ENCODE data around the gene GFOD1. TPM values are rescaled to one million over a fixed set of nuclear protein-coding genes. Genes with fewer than 3 reads are reported as not detected.
"Not testable (repeated sequence)": the region's sequence is repeated elsewhere in the genome, so short reads cannot be mapped to it uniquely, and the experiment has no call there.

GFOD1 gene
- total and polyA plus RNA-seq, 10 donors = 3.4 to 54.0 (median 32.5) TPM

DNA sequence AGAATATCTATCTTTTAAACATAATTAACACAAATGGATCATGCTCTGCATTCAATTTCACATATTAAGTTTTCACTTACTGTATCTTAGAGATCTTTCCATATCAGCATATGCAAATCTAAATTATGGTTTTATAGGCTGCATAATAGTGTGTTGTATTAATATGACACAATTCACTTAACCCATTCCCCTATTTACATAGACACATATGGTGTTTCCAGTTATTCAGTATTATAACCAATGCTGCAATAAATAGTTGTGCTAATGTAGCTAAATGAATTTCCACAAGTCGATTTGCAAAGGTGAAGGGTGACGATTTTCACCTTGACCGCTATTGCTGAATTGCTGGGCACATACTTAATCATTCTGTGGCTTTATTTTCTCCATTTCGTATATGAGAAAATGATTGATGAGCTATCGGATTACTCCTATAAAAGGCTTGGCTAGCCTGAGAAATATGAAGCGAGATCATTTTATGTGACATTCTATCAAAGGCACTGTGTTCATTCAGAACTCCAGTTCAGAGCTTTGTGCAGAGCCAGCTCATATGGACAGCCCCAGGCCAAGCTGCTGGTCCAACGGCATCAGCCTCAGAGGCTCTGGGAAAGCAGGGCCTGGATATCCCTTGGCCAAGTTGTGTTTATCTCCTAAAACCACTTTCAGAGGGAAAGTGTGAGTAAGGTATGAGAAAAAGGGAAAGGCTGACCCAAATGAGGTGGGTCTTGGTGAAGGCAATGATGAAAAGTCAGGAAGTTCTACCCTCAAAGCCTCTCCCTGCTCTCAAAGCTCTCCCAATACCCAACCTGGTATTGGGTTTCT lies 50.8 kb downstream of the GFOD1 start:
- Histone ChIP-seq H3K36me3 (no peaks in the 10 kb centered on the region), H3K27ac (peak overlapping the region in 3 of 8 donors; percentile 57 to 82 (median 72)), H3K4me1 (peaks cover 2 to 83% (median 53%) of the 10 kb centered on the region in 6 donors), H3K27me3 (replicated peaks in 1 of 7) (no peaks in the 10 kb centered on the region), H3K9me3 (no peaks in the 10 kb centered on the region), H3K4me3 (no peak overlapping the region)
- TF ChIP-seq POLR2A (IDR thresholded peaks at IDR 0.05) = no peak
- no peak for TF ChIP-seq POLR2AphosphoS5 (IDR thresholded peaks at IDR 0.05)
- TF ChIP-seq, protein P1, sequence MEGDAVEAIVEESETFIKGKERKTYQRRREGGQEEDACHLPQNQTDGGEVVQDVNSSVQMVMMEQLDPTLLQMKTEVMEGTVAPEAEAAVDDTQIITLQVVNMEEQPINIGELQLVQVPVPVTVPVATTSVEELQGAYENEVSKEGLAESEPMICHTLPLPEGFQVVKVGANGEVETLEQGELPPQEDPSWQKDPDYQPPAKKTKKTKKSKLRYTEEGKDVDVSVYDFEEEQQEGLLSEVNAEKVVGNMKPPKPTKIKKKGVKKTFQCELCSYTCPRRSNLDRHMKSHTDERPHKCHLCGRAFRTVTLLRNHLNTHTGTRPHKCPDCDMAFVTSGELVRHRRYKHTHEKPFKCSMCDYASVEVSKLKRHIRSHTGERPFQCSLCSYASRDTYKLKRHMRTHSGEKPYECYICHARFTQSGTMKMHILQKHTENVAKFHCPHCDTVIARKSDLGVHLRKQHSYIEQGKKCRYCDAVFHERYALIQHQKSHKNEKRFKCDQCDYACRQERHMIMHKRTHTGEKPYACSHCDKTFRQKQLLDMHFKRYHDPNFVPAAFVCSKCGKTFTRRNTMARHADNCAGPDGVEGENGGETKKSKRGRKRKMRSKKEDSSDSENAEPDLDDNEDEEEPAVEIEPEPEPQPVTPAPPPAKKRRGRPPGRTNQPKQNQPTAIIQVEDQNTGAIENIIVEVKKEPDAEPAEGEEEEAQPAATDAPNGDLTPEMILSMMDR (IDR thresholded peaks at IDR 0.05 in 8 of 11, conservative IDR thresholded peaks at IDR 0.05 in 3 of 11) = no peak
- WGBS, 5 donors = 93 to 95% (median 93%) methylated on average over 7 of the region's 7 CpGs
- DNase-seq = no peak
- intact Hi-C loops (cut with DNase I; ENCODE audit: low total_unique reads) = no loop called here

DNA sequence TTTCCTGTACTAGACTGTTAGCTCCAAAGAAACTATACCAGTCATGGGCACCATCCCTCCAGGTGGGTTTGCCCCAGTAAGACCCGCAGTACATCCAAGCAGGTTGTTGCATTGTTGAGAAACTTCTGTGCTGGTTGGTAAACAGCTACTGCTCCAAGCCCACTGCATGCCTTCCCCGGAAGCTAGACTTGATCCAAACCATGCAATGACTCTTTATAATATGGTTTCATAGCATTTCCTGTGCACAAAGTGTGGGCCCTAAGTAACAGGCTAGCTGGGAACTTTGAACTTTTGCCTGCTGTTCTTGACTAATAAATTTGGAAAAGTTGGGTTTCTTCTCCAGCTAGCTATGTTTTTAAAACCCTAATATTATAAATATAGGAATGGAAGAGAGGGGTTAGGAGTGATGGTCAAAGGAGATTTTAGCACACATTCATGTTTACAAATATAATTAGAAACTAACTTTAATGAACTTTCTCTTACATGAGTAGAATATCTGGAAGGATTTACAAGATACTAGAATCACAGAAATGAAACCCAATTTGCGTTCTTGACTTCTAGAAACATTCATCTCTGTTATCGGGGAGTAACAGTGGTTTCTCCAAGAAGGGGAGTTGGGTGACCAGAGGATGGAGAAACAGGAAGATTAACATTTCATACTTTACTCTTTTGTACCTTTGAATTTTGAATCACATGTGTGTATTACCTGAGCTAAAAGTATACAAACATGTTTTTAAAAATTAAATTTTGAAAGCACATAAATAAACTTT lies 51.7 kb downstream of the GFOD1 start:
- DNase-seq = no peak
- intact Hi-C loops (cut with DNase I; ENCODE audit: low total_unique reads) = no loop called here
- peaks cover 6 to 85% (median 62%) of the 10 kb centered on the region in 6 donors for H3K4me1 ChIP-seq
- no peaks in the 10 kb centered on the region for H3K27me3 ChIP-seq (replicated peaks in 1 of 7)
- H3K36me3 ChIP-seq = no peaks in the 10 kb centered on the region
- no peaks in the 10 kb centered on the region for H3K9me3 ChIP-seq
- TF ChIP-seq, protein P1 (IDR thresholded peaks at IDR 0.05 in 8 of 11, conservative IDR thresholded peaks at IDR 0.05 in 3 of 11) = no peak
- TF ChIP-seq POLR2A (IDR thresholded peaks at IDR 0.05) (no peak), POLR2AphosphoS5 (IDR thresholded peaks at IDR 0.05) (no peak)
- WGBS, 5 donors = 30 to 56% (median 40%) methylated on average over 4 of the region's 4 CpGs
- H3K4me3 ChIP-seq = no peak overlapping the region
- peak overlapping the region in 6 of 8 donors; percentile 23 to 83 (median 64) for H3K27ac ChIP-seq

DNA sequence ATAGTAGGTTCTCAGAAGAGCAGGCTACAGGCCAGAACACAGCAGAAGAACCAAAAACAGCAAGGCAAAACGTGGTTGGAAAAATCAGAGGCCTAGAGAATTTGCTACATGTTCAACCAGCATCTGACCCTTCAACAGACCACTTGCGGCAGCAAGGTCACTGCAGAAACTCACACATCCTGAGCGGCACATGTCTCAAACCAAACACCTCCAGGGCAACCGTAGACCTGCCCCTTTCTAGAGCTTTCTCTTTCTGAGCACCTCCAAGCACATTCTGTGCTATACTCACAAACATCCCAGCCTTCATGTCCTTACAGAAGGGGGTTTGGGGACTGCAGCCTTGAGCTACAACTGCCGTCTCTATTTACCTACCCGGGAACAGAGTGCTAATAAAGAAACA lies 52.6 kb downstream of the GFOD1 start:
- DNase-seq = no peak
- no peaks in the 10 kb centered on the region for H3K9me3 ChIP-seq
- peaks cover 6 to 90% (median 67%) of the 10 kb centered on the region in 6 donors for H3K4me1 ChIP-seq
- no peaks in the 10 kb centered on the region for H3K36me3 ChIP-seq
- H3K27me3 ChIP-seq (replicated peaks in 1 of 7) = no peaks in the 10 kb centered on the region
- H3K4me3 ChIP-seq = no peak overlapping the region
- intact Hi-C loops (cut with DNase I; ENCODE audit: low total_unique reads) = no loop called here
- 74 to 82% (median 79%) methylated on average over 6 of the region's 6 CpGs for WGBS, 5 donors
- H3K27ac ChIP-seq = peak overlapping the region in 7 of 8 donors; percentile 13 to 83 (median 57)
- TF ChIP-seq POLR2AphosphoS5 (IDR thresholded peaks at IDR 0.05) (peak in 1 of 3 donors; percentile 18), POLR2A (IDR thresholded peaks at IDR 0.05) (no peak)
- TF ChIP-seq, protein P1 (IDR thresholded peaks at IDR 0.05 in 8 of 11, conservative IDR thresholded peaks at IDR 0.05 in 3 of 11) = no peak

DNA sequence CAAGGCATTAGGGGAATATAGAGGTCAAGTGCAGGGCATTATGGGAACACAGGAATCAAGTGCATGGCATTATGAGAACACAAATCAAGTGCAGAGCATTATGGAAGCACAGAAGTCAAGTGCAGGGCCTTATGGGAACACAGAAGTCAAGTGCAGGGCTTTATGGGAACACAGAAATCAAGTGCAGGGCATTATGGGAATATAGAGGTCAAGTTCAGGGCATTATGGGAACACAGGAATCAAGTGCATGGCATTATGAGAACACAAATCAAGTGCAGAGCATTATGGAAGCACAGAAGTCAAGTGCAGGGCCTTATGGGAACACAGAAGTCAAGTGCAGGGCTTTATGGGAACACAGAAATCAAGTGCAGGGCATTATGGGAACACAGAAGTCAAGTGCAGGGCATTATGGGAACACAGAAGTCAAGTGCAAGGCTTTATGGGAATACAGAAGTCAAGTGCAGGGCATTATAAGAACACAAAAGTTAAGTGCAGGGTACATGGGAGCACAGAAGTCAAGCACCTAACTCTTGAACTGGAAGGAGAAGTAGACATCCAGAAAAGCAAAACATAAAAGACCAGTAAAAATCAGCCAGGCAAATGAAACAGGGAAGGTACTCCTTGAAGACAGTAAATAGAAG lies 53.1 kb downstream of the GFOD1 start:
- Histone ChIP-seq H3K27ac (peak overlapping the region in 7 of 8 donors; percentile 53 to 83 (median 72)), H3K4me1 (peaks cover 6 to 95% (median 72%) of the 10 kb centered on the region in 6 donors)
- DNase-seq; intact Hi-C loops (cut with DNase I; ENCODE audit: low total_unique reads); H3K27me3 ChIP-seq (replicated peaks in 1 of 7); H3K36me3 ChIP-seq; H3K4me3 ChIP-seq; H3K9me3 ChIP-seq: not testable (repeated sequence)
